Limb (tissue), 2 donors: ENCODE results near the gene SMURF2.
"Not testable (repeated sequence)": the region's sequence is repeated elsewhere in the genome, so short reads cannot be mapped to it uniquely, and the experiment has no call there.

Source experiments
- DNase-seq, 2 donors: peaks; one replicate each; pipeline ENCODE4 v3.0.0-alpha.2; 2016; ENCODE audit errors: extremely low spot score in 2 of 2

Gene SMURF2

DNA sequence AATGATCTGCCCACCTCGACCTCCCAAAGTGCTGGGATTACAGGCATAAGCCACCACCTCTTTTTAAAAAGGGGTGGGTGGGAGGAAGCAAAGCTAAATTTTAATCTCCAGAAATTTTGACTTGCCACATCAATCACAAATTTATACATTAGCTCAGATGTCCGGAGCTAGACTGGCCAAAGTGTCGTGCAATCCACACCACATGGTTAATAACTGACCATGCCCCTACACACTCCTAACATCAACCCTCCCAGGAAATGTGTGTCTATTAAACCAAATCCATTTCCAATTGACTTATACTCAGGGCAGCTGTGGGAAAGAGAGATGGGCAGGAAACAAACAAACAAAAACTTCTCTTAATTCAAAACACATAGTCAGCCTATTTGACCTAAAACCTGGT lies 29.9 kb downstream of the SMURF2 start:
- no peak for DNase-seq

DNA sequence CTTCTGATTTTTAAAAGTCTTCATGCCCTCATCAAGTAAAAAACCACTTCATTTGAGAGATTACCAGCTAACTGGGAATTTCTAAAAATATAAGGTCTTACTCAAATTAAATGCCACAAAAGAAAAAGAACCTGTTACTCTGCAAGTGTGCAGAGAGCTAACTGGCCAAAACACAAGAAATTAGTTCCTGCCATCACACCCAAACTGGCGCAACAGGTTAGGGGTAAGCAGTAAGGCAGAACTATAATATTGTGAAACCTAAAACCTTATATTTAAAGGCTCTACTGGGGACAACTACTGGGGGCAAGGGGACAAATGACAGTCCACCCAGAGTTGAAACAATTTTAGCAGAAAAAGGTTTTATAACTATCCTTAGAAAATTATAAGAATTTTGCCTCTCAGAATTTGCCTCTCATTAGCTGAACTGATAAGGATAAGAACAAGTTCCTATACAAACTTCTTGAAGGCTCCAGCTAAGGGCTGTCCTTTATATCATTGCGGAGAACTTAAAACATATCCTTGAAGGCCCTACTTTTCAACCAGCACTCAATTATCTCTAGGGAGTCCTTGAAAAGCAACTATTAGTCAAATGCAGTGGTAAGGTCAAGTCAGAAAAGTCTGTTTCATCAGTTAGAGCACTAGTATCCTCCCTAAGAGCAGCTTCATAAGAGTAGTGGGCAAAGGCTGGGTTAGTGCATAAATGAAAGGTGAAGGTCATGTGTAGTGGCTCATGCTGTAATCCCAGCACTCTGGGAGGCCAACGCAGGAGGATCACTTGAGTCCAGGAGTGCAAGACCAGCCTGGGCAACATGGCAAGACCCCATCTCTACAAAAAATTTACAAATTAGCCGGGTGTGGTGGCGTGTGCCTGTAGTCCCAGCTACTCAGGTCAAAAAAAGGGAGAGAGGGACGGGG lies 31.5 kb downstream of the SMURF2 start:
- no peak for DNase-seq

DNA sequence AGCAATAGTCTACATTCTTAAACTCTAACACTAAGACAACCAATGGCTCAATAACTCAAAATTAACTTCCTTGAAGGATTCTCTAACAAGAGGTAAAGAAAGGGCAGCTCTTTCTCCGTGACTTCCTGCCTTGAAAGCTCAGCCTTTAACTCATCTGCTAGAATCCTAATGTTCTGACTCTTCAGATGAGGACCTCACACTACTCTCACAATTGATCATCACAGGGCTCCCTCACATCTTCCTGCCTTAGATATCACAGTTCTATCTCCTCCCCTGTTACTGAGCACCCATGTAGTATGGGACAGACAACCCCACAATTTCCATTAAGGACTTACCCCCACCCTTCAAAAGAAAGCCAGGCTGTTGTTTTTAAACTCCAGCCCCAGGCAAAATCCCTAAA lies 33.5 kb downstream of the SMURF2 start:
- no peak for DNase-seq

DNA sequence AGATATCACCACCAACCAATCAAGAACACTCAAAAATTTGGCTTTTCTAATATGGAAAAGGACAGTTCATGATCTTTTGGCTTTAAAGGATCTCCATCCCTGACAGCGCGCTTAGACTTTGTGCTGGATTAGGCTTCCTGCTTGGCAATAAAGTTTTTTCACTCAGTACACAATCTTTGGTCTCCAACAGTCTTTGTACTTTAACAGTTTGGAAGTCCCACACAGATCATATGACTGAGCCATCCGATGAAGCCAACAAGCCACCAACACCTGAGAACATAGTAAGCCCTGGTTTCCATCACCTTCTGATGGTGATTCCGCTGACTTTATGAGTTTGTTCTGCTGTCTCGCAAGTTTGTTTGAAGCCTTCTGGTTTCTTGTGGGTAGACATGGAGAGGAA lies 34.3 kb downstream of the SMURF2 start:
- DNase-seq: no peak

DNA sequence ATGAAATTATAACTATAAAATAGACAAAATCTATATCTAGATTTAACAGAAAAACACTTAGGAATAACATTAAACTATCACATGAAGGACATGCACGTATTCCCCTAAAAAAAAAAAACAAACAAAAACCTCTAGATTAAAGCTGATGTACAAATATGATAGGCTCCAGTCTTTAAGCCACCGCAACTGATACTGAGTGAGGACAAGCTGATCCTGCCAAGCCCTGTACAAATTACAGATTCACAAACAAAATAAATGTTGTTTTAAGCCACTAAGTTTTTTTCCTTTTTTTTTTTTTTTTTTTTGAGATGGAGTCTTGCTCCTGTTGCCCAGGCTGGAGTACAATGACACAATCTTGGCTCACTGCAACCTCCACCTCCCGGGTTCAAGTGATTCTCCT lies 35.3 kb downstream of the SMURF2 start:
- no peak for DNase-seq

DNA sequence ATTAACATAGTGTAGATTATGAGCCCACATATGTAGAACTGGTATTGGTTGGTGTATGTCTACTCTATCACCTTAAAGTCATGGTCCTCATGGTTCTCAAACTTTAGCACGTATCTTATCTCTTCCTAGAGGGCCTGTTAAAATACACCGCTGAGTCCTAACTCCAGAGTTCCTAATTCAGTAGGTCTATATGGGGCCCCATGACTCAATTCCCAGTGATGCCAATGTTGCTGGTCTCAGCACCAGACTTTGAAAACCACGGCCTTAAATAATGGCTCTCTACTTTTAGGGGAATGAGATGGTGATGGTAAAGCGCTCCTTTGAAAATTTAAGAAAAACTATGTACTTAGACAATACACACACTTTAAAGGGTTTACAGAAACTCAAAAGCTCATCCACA lies 36.6 kb downstream of the SMURF2 start:
- DNase-seq: no peak

DNA sequence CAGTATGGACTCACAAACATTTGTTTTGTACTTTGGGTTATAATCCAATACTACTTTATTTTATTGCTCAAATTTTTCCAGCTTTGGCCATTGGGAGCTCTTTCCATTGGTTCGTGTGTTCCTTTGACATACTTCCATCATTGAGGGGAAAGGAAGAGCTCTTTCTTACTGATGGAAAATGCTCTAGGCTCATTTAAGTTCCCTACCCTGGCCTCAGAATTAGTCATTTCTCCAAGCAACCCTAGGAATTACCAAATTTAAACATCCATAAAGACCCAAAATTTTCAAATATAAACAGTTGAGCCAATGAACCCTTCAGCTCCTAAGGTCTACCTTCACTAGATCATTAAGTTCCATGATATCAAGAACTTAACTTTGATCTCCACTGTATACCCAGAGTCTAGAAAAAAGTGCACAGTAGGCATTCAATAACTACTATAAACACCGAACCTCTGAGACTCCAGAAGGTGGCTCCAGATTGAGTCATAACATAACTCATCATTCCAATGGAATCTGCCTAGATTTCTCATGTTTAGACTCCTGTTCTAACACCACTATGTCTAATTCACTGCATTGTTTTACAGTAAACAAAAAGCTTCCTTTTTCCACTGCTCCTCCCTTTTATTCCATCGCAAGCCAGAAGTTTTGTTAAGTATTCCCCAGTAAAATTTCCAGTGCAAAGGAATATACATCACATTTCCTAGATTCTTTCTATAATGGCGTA lies 39.0 kb downstream of the SMURF2 start:
- no peak for DNase-seq

DNA sequence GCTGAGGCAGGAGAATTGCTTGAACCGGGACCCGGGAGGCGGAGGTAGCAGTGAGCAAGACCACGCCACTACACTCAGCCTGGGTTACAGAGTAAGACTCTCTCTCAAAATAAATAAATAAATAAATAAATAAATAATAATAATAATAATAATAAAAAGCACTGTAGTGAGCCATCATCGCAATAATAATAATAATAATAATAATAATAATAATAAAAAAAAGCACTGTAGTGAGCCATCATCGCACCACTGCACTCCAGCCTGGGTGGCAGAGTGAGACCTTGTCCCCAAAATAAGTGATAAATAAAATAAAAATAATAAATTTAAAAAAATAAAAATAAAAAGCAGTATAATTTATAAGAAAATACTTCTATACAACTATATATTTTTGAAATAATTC lies 40.3 kb downstream of the SMURF2 start:
- no peak for DNase-seq

DNA sequence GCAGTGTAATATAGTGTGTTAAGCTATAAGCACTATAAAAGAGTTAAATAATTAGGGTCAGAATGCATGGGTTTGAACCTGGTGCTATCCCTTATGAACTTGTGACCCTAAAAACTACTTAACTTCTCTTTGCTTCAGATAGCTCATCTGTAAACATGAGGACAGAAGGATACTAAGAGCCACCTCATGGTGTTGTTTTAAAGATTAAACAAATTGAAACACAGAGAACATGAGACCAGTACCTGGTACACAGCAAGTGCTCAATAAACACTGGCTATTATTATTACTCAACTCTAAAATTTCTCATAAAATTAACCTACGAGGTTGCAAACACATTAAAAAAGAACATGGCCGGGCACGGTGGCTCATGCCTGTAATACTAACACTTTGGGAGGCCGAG lies 43.3 kb downstream of the SMURF2 start:
- no peak for DNase-seq

DNA sequence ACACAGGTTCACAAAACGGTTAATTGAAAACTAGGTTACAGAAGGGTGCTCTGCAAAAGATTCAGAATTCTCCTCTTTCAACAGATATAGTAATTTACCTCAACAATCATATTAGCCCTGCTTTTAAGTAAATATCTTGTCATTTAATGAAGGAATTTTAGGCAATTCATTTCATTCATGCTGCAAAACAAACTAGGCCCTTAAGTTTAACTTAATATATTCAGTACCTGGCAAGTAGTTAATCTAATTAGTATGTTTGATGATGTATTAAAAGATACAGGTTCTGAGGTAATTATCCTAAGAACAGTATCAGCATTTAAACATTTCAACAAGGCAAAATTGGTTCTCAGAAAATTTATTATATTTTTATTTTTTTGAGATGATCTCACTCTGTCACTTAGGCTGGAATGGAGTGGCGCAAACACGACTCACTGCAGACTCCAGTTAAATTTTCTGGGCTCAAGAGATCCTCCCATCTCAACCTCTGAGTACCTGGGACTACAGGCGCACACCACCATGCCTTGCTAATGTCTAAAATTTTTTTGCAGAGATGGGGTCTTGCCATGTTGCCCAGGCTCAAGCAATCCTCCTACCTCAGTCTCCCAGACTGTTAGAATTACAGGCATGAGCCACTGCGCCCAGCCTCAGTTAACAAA lies 44.9 kb downstream of the SMURF2 start:
- DNase-seq: no peak

DNA sequence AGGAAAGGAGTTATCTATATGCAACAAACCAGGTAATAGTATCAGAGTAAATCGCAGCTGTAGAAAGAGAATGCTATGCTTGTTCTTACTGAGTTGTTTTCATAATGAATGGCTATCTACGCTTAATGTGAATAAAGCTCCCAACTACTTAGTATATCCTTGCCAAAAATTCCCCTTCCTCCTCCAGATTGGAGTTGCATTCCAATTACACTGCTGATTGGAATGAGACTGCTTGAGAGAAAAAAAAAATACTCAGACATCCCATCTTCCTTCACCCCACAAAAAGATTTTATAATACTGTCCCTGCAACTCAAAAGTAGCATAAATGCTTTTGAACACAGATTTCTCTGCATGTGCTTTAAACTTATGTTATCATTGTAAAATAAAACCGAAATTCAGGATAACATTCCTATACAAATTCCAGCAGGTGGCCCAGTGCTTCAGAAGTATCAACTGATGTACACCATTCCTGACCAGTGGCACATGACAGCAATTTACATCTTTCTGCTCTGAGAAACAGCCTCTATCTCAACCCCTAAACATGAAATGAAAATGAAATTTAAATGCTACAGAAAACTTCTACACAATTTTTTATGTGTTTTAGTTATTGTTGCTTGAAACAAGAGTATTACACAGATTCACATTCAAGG lies 47.0 kb downstream of the SMURF2 start:
- no peak for DNase-seq

DNA sequence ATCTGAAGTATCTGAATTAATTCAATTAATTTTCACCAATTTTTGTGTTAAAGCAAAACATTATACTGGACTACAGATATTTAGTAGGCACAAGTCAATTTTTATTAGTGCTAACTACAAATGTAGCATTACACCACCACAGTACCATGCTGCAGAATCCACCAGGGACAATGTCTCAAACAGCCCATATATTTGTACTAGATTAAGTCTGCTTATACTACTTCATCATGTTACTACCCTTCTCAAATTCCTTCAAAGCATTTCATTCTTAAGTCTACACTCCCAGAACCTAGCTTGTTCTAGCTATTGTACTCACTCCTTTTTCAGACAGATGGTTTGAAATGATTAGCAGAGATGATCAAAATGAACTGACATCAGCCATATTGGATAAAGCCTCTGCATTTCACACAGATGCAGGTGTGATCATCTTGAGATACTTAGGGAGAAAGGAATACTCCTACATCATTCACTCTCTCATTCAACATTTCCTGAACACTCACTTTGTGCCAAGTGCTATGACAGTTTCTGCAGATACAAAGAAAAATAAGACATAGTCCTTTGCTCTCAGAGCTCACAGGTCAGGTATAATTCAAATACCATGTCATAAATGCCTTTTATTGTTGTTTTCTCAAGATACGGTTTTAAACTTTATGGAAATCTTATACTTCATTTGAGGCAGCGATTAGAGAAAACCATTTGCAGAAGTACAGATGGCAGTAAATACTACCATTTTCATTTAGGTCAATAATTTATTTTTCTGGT lies 47.7 kb downstream of the SMURF2 start:
- DNase-seq: no peak

DNA sequence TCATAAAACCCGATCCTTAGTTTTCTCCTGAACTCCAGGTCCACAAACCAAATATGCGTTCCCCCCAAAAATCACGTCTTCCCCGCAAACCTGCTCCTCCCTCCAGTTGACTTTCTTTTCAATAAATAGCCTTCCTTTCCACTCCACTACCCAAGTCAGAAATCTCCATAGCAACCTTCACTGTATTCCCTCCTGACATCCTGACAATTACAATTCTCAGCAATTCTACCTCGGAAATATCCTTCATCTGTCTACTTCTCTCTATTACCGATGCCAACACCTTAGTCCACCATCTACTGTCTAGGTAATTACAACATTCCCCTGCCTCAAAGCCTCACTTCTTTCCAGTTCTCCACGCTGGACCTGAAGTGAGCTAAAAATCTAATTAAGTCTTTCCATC lies 50.7 kb downstream of the SMURF2 start:
- no peak for DNase-seq

DNA sequence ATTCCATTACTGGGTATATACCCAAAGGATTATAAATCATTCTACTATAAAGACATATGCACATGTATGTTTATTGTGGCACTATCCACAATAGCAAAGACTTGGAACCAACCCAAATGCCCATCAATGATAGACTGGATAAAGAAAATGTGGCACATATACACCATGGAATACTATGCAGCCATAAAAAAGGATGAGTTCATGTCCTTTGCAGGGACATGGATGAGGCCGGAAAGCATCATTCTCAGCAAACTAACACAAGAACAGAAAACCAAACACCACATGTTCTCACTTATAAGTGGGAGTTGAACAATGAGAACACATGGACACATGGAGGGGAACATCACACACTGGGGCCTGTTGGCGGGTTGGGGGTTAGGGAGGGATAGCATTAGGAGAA lies 51.9 kb downstream of the SMURF2 start:
- DNase-seq: not testable (repeated sequence)

DNA sequence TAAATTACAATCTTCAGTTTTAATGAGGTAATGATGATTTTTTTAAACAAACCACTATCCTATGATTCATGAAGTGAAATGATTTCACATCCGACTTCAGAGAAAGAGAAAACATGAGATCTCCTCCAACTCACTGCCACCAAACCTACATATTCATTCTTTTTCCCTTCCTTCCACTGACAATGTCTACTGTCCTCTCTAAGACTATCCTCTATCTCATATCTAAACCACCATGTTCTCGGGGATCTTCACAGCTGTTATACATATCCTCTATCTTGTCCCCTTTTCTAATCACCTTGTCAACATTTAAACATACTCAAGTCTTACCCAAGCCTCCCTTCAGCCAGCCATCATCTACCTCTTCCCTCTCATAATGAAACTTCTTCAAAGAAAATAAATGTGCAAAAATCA lies 53.5 kb downstream of the SMURF2 start:
- no peak for DNase-seq

DNA sequence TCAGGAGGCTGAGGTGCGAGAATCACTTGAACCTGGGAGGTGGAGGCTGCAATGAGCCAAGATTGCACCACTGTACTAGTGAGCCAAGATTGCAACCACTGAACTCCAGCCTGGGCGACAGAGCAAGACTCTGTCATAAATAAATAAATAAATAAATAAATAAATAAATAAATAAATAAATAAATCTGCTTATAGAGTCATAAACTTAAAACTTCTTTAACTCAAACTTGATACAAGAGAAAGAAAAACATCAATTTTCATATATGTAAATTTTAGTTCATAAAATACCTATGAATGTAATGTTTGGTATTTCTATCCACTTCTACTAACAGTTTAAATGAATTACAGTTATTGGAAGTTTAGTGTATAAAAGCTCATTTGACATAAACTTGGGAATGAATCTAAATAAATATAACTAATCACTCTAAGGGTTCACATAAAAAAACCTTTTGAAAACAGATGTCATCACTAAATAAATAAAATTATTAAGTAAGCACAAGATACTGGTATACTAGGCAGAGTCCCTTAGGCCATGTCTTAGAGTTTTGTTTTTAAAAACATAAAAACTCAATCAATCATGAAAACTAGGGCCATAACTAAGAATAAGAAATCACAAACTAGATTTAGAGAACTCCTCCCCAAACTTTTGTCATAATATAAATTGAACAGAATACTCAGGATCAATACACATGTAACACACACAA lies 54.1 kb downstream of the SMURF2 start:
- no peak for DNase-seq

DNA sequence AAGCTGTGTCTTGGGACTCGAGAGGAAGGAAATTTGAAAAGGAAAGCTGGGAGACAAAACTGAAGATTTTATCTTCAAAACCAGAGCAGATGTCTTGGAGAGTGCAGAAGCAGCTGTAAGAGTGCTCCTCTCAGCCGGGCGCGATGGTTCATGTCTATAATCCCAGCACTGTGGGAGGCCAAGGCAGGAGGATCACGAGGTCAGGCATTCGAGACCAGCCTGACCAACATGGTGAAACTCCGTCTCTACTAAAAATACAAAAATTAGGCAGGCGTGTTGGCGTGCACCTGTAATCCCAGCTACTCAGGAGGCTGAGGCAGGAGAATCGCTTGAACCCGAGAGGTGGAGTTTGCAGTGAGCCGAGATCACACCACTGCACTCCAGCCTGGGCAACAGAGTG lies 57.6 kb downstream of the SMURF2 start:
- not testable (repeated sequence) for DNase-seq

DNA sequence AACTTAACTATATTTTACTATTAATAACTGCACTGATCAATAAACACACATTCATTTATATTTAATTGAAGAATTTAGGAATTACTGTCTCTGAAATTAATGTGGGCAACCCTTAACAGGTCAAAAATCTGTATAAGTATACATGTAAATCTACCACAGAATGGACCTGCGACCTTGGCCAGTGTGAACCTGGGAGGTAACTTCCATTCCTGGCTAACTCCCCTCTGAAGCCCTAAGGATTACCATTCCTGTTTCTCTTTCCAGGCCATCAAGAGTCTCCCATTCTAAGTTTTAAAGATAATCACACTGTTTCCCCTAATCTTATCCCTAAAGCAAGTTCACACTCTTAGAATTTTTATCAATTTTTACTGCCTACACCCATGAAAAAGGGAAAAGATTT lies 58.1 kb downstream of the SMURF2 start:
- DNase-seq: no peak

DNA sequence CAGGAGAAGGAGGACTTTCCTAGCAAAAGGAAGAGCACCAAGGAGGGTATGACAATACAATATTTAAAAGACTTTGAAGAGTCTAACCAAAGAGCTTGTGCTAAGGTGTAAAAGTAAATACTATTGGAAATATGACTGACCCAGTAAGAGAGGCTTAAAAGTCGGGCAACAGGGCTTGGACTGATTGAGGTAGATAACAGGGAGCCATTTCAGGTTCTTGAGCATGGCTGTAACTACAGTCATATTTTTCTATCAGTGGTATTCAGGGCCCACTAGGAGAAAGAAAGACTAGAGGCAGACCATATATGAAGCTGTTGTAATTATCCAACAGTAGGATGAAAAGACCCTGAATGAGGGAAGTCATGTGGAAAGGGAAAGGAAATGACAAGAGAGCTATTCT lies 62.3 kb downstream of the SMURF2 start:
- DNase-seq: no peak

DNA sequence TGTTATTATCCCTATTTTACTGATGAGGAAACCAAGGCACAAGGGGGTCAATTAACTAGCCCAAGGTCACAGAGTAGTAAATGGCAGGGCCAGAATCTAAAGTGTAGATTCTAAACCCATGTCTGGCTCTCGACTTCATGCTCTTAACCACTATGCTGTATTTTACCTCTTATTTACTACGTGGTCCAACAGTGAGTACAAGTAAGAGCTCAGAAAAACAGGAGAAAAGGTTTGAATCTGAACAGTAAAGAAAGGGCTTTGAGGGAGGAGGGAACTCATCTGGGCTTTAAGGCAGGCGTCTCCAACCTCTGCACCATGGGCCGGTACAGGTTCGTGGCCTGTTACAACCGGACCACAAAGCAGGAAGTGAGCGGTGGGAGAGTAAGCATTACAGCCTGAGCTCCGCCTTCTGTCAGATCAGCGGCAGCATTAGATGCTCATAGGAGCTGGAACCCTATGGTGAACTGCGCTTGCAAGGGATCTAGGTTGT lies 62.9 kb downstream of the SMURF2 start:
- DNase-seq: no peak
